ENCODE measurements around the gene JADE3.

- TF ChIP-seq CTCF (IDR thresholded peaks at IDR 0.05; ENCODE audit: insufficient read depth, low read length, poor library complexity, severe bottlenecking) (no peak), EZH2phosphoT487 (conservative IDR thresholded peaks at IDR 0.05; ENCODE audit: low read length) (no peak)
Measured at GRCh38 chrX:47061238-47061919, 149.2 kb downstream of the JADE3 start.
